GM21515 (cell line): Measurements from ENCODE around the gene CRACDL.

Experiments used
- ATAC-seq: cut with Tn5 transposase; IDR thresholded peaks from one replicate; pipeline ENCODE4 v1.9.1; 2021; ENCODE audit not compliant: unreplicated experiment

CRACDL gene

GRCh38 chr2:98866033-98866432, 70.0 kb downstream of the CRACDL start:
- no peak for ATAC-seq

GRCh38 chr2:98861601-98862000, 74.4 kb downstream of the CRACDL start:
- ATAC-seq = no peak

DNA sequence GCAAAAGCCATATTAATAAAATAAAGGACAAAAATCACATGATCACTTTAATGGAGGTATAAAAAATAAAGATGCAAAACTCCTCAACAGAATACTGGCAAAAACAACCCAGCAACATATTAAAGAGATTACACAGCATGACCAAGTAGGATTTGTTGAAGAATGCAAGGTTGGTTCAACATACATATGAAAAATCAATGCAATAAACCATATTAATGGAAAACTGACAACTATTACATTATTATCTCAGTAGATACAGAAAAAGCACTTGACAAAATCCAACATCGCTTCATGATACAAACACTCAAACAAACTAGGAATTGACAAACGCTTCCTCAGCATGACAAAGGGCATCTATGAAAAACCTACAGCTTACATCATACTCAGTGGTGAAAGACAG, 76.7 kb downstream of the CRACDL start:
- ATAC-seq = no peak

DNA sequence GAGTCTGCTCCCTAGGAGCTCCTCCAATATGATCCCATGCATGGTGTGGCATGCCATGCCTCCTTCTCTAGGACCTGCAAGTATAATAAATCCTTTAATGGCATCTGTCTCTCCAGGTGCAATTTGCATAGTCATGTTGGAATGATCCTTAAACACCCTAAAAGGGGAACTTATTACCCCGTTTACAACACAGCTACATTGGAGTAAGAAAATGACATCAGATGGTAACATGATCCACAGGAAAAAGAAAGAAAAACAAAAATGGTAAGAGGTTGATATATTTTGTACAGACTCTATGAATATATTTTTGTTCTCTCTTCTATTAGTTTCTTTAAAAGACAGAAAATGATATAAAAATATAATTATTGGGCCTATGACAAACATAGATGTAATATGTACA, 79.0 kb downstream of the CRACDL start:
- no peak for ATAC-seq

DNA sequence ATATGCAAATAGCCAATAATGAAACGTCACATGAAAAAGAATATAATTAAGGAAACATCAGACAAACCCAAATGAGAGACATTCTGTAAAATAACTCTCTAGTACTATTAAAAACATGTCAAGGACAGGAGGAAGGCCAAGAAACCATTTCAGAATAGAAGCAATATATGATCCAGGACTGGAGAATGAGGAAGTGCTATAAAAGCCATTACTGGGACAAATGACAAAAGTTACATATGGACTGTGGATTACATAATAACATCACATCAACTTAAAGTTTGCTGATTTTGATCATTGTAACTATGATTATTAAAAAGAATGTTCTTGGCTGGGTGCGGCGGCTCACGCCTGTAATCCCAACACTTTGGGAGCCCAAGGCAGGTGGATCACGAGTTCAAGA, 81.3 kb downstream of the CRACDL start:
- ATAC-seq = no peak

DNA sequence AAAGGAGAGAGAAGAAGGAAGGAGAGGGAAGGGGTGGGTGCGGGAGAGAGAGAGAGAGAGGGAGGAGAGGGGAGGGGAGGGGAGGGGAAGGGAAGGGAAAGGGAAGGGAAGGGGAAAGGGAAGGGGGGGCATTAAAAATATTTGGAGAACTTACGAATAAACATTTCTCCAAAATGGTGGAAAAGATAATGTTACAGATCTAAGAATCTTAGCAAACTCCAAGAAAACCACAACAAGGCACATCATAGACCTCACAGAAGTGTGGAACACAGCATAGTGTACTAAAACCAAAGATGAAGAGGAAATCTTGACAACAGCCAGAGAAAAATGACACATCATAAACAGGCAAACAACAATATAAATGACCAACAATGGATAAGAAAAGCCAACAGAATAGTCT, 83.1 kb downstream of the CRACDL start:
- no peak for ATAC-seq

GRCh38 chr2:98850074-98850473, 86.0 kb downstream of the CRACDL start:
- ATAC-seq = no peak

- no peak for ATAC-seq
Observed at GRCh38 chr2:98849113-98849512, 86.9 kb downstream of the CRACDL start.

DNA sequence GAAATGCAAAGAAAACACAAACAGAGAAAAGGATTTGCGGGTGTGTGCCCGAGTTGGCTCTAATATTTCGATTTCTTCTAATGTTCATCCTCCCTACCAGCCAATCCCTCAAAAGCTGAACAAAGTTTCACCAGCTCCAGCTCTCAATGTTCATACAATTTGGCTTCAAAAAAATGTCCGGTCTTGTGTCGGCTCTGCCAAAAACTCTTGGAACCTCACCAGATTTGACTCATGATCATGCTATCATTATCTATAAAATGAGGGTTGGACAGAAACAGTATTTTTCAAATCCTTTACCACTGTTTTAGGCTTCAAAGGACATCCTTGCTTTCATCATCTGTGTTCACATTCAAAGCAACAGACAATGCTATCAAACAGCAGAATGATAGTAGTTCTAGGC, 88.2 kb downstream of the CRACDL start:
- no peak for ATAC-seq

- no peak for ATAC-seq
Observed at GRCh38 chr2:98846041-98846440, 90.0 kb downstream of the CRACDL start.

GRCh38 chr2:98842136-98842535, 93.9 kb downstream of the CRACDL start:
- ATAC-seq = no peak

GRCh38 chr2:98839292-98839691, 96.7 kb downstream of the CRACDL start:
- no peak for ATAC-seq

DNA sequence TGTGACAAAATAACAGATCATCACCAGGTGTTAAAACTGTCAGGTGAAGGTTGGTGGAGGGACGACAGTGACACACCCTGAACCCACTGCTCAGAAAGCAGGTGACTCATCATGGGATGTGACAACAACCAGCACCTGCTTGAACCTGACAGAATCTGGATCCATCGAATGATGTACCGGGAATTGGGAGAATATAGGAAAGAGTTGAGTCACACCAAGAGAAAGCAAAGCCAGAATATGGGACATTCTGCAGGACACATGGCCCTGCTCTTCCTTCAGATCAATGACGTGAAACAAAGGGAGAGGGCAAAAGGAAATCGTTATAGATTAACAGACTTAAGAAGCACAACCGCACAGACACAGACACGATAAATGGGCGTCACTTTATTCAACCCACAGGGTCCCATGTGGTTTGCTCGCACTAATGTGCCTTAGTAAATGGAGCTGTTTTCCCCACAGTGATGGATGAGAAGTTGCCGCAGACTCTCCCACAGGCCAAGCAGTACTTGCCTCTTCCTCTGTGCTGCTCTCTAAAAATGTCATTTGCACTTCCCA, 100.1 kb downstream of the CRACDL start:
- ATAC-seq = no peak

- ATAC-seq = no peak
Observed at GRCh38 chr2:98833917-98834263, 102.1 kb downstream of the CRACDL start.

DNA sequence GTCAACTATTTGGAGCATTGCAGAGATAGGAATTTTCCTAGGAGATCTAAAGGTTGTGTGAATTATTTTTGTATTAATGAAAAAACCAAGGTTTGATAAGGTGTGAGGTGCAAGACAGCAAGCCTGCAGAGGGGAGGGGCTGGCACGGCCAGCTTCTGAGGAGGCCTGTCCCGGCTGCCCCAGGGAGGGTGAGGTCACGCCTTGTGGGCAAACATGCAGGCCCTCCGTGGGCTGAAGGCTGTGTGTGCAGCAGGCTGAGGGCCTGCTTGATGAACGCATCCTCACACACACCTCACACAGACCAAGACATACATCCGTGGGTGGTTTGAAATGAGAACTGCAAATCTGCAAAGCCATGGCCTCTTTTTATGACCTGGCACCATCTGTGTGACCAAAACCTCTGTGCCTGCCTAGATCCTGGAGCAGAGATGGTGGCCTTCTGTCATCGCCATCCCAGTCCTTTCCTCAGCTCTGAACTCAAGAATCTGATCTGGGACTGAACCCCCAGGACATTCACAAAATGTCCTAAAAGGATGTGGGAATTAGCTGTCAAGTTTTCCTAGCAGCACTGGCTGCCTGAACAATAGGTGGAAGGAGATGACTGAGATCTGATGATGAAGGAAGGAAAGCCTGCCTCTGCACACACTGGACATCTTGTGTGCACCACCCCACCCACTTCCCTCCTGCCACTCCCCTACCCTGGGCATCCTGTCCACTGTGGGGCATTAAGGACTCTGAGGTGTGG, 102.7 kb downstream of the CRACDL start:
- ATAC-seq = no peak

- no peak for ATAC-seq
Observed at GRCh38 chr2:98832172-98832571, 103.9 kb downstream of the CRACDL start.

GRCh38 chr2:98830571-98831145, 105.4 kb downstream of the CRACDL start:
- ATAC-seq = no peak

DNA sequence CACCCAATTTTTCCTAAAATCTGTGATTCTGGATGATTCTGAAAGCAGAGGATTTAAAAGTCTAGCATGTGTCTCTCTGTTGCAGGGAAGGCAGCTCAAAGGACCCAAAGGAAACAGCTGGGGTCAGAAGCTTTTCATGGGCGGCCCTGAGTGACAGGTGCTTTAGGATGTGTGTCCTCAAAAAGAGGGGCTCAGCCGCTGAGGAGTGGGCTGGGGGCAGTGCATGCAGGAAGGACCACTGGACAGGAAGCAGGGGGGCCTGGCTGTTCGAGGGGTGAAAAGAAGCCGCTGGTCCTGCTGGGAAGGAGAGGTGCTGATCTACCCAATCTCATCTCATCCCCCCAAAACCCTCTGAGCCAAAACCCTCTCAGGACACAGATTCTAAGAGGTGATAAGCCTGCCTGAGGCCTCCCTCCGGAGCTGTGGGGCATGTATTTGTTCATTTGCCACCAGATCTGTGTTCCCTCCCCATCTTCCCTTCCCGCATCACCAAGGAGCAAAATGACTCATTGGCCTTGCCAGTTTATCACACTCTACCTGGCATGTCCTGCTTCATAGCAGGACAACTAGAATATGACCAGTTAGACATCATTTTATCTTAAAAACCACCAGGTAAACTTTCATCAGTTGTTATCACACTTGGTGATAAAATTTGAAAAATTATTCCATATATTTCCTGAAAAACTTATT, 106.3 kb downstream of the CRACDL start:
- ATAC-seq = no peak

GRCh38 chr2:98828793-98829371, 107.1 kb downstream of the CRACDL start:
- ATAC-seq = no peak

DNA sequence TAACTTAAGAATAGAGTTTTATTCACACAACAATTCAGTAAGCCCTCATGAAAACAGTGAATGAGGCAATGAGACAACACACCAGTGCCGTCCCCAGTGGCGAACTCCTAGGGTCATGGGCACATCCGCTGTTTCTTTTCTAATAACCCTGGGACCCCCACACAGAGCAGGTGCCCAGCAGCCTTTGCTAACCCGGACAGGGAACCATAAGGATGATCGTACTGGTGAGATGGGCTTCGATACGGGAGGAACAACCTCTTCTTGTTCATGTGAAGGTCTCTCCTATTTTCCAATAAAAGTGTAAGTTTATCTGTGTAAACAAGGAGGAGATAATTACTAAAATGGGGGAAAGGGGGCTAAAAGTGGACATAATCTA, 107.7 kb downstream of the CRACDL start:
- no peak for ATAC-seq

- no peak for ATAC-seq
Observed at GRCh38 chr2:98827625-98828368, 108.2 kb downstream of the CRACDL start.
